GM12878 (cell line): ENCODE results near the gene IP6K3. TPM values are rescaled to one million over a fixed set of nuclear protein-coding genes. Genes with fewer than 3 reads are reported as not detected.

Experiments used
- ATAC-seq: fragments of 200-7000 bp; cut with Tn5 transposase; 3 replicates; pipeline ENCODE4 v1.9.1; 2020; ENCODE audit warnings: mild to moderate bottlenecking, moderate library complexity
- BruUV-seq: library from RNA; stranded (reverse); fragments of 400-500 nt; replicated peaks from 2 replicates; lab custom pipeline; 2021; lab: Mats Ljungman, UMichigan
- CTCF ChIA-PET: fragments of 300-600 bp; sonication (Branson Sonifier 250); formaldehyde crosslinking; extraction: SDS; loops from one replicate; lab custom pipeline; 2021; ENCODE audit warnings: inconsistent platforms; lab: Yijun Ruan, JAX
- POLR2A ChIA-PET: fragments of 350-600 bp; formaldehyde crosslinking; extraction: SDS; loops from one replicate; lab custom pipeline; 2021; ENCODE audit warnings: inconsistent platforms; lab: Charles Lee
- RAD21 ChIA-PET: fragments of 300-600 bp; sonication (Branson Sonifier 250); formaldehyde crosslinking; loops from one replicate; lab custom pipeline; 2023; ENCODE audit warnings: antibody characterized with exemption; ENCODE audit not compliant: unreplicated experiment; lab: Charles Lee
- SMC1A ChIA-PET: fragments of 300-600 bp; sonication (Branson Sonifier 250); formaldehyde crosslinking; loops from one replicate; lab custom pipeline; 2023; ENCODE audit not compliant: unreplicated experiment, uncharacterized antibody; lab: Charles Lee
- DNase-seq: peaks from one replicate; pipeline ENCODE4 v3.0.0-alpha.2; 2011; ENCODE audit warnings: low read depth, low spot score
- FAIRE-seq: peaks from 3 replicates; lab custom pipeline; 2011; peaks lifted over from hg19 to GRCh38; lab: Jason Lieb, UNC
- H2AFZ ChIP-seq: 2 replicates; pipeline ENCODE4 v1.6.0; 2011; ENCODE audit warnings: low read depth, low read length, control low read depth; ENCODE audit not compliant: control insufficient read depth
- H3K27ac ChIP-seq: 2 replicates; pipeline ENCODE4 v1.5.1; 2011; ENCODE audit warnings: control low read depth; ENCODE audit not compliant: control insufficient read depth, insufficient read depth
- H3K27me3 ChIP-seq, 2 experiments: replicated peaks in 1 of 2; 2 replicates each; pipeline versions ENCODE4 v1.6.0 to v1.6.1; 2011; ENCODE audit warnings: low read length in 1 of 2; ENCODE audit not compliant: control insufficient read depth in 2 of 2, insufficient read depth in 2 of 2
- H3K36me3 ChIP-seq, 2 experiments: 2 replicates each; pipeline ENCODE4 v1.5.1; 2011; ENCODE audit warnings: low read length in 1 of 2; ENCODE audit not compliant: control insufficient read depth in 2 of 2, insufficient read depth in 2 of 2
- H3K4me1 ChIP-seq: 2 replicates; pipeline ENCODE4 v1.6.1; 2011; ENCODE audit warnings: mild to moderate bottlenecking, low read length, moderate library complexity, mixed read lengths; ENCODE audit not compliant: control insufficient read depth, insufficient read depth
- H3K4me2 ChIP-seq: 2 replicates; pipeline ENCODE4 v1.6.0; 2011; ENCODE audit warnings: control low read depth; ENCODE audit not compliant: control insufficient read depth, insufficient read depth
- H3K4me3 ChIP-seq: fragments of 200-600 bp; sonication (generic); 2 replicates; pipeline ENCODE4 v1.5.1; 2016
- H3K79me2 ChIP-seq: 2 replicates; pipeline ENCODE4 v1.6.0; 2011; ENCODE audit warnings: low read length; ENCODE audit not compliant: control insufficient read depth, insufficient read depth
- H3K9ac ChIP-seq: 2 replicates; pipeline ENCODE4 v1.8.0; 2011; ENCODE audit warnings: low read length, control low read depth, mixed read lengths; ENCODE audit not compliant: control insufficient read depth, insufficient read depth
- H3K9me3 ChIP-seq: replicated peaks from 3 replicates; pipeline ENCODE4 v1.5.1; 2011; ENCODE audit warnings: mild to moderate bottlenecking, low read length; ENCODE audit not compliant: control insufficient read depth, insufficient read depth
- H4K20me1 ChIP-seq: 2 replicates; pipeline ENCODE4 v1.6.0; 2011; ENCODE audit not compliant: control insufficient read depth, insufficient read depth
- ATF3 ChIP-seq: IDR thresholded peaks from 2 replicates; pipeline ENCODE4 v1.6.1; 2011; ENCODE audit warnings: low read depth, mild to moderate bottlenecking, low read length, moderate library complexity, borderline replicate concordance; ENCODE audit errors: extremely low read depth
- CHD1 ChIP-seq: IDR thresholded peaks from 2 replicates; pipeline ENCODE4 v1.6.1; 2012; ENCODE audit warnings: low read depth, low read length, improper control_type of control experiment
- CREM ChIP-seq: IDR thresholded peaks from 2 replicates; pipeline ENCODE4 v1.6.1; 2014; ENCODE audit warnings: antibody characterized with exemption, low read depth
- EP300 ChIP-seq, 2 experiments: fragments of 150-350 bp in 1 of 2; IDR thresholded peaks; 2 replicates each; pipeline ENCODE4 v1.6.1; 2011 to 2012; ENCODE audit warnings: low read depth in 2 of 2, low read length in 2 of 2, borderline replicate concordance in 1 of 2, improper control_type of control experiment in 1 of 2, inconsistent platforms in 1 of 2; ENCODE audit not compliant: control insufficient read depth in 1 of 2
- HDGF ChIP-seq: fragments of 450-650 bp; IDR thresholded peaks from 2 replicates; pipeline ENCODE4 v1.6.1; 2016; ENCODE audit warnings: antibody characterized with exemption
- KLF5 ChIP-seq: fragments of 450-650 bp; IDR thresholded peaks from 2 replicates; pipeline ENCODE4 v1.6.1; 2014; ENCODE audit warnings: mild to moderate bottlenecking; ENCODE audit not compliant: partially characterized antibody
- NR2C2 ChIP-seq: IDR thresholded peaks from 2 replicates; pipeline ENCODE4 v1.6.1; 2011; ENCODE audit warnings: borderline replicate concordance, low read depth; ENCODE audit not compliant: control insufficient read depth, insufficient read length
- SIX5 ChIP-seq: IDR thresholded peaks from 2 replicates; pipeline ENCODE4 v1.6.1; 2011; ENCODE audit warnings: mild to moderate bottlenecking, low read depth, low read length, moderate library complexity; ENCODE audit not compliant: severe bottlenecking
- SUZ12 ChIP-seq: fragments of 200-600 bp; sonication (generic); IDR thresholded peaks from one replicate; pipeline ENCODE4 v1.6.1; 2018; ENCODE audit warnings: antibody characterized with exemption, mild to moderate bottlenecking; ENCODE audit not compliant: unreplicated experiment
- TARDBP ChIP-seq: IDR thresholded peaks from 2 replicates; pipeline ENCODE4 v1.6.1; 2016; ENCODE audit warnings: borderline replicate concordance
- WGBS: methylation state at CpG from one replicate; pipeline ENCODE4 v1.1.6; 2016; ENCODE audit warnings: low lambda C conversion rate; ENCODE audit not compliant: insufficient replicate concordance, insufficient coverage; ENCODE audit errors: missing lambda C conversion rate; 5-methylcytosine and 5-hydroxymethylcytosine counted together
- in situ Hi-C: fragments of 300-500 bp; cut with MboI; formaldehyde crosslinking; loops from 9 replicates; pipeline ENCODE4 v1.14.3; 2018; ENCODE audit warnings: mixed read lengths
- intact Hi-C: fragments of 100-400 bp; cut with micrococcal nuclease; formaldehyde crosslinking; loops from one replicate; pipeline ENCODE4 v1.14.2; 2022; ENCODE audit not compliant: unreplicated experiment
- polyA plus RNA-seq, 11 experiments: library from polyadenylated mRNA; depleted of rRNA in 4 of 11; unstranded in 6 of 11; stranded (reverse) in 5 of 11; fragments of >200 nt; fragmentation: Nextera tagmentation in 4 of 11; fragmentation: Illumina TruSeq in 1 of 11; extraction: Ambion mirVana in 4 of 11; extraction: Trizol in 1 of 11; gene quantifications; 1 replicate in 1 of 11; 2 replicates in 10 of 11; pipeline versions ENCODE4 v1.2.1 to v1.2.3, GENCODE V29; 2011 to 2016; ENCODE audit warnings: inconsistent platforms in 2 of 11, missing spikeins in 2 of 11, low read depth in 1 of 11
- total RNA-seq, 4 experiments: library from RNA; depleted of rRNA in 3 of 4; stranded (reverse); fragments of >200 nt in 3 of 4; fragmentation: Illumina TruSeq in 1 of 4; extraction: Trizol in 1 of 4; gene quantifications; 2 replicates each; pipeline versions ENCODE4 v1.2.1 to v1.2.3, GENCODE V29; 2013 to 2021
- TF ChIP-seq, protein P1 (sequence below): fragments of 450-650 bp; IDR thresholded peaks from 2 replicates; pipeline ENCODE4 v1.6.1; 2016; ENCODE audit warnings: mild to moderate bottlenecking
- TF ChIP-seq, protein P2 (sequence below): fragments of 450-650 bp; IDR thresholded peaks from 2 replicates; pipeline ENCODE4 v1.6.1; 2017; ENCODE audit warnings: mild to moderate bottlenecking, low read depth, inconsistent platforms; ENCODE audit not compliant: poor library complexity, severe bottlenecking

The IP6K3 gene
- total and polyA plus RNA-seq, 10 of the 15 experiments (the other 5 are each of a cell fraction or from before 2014, with no cell fraction given) = 0.02 to 0.15 (median 0.09) TPM; not detected in 7

DNA sequence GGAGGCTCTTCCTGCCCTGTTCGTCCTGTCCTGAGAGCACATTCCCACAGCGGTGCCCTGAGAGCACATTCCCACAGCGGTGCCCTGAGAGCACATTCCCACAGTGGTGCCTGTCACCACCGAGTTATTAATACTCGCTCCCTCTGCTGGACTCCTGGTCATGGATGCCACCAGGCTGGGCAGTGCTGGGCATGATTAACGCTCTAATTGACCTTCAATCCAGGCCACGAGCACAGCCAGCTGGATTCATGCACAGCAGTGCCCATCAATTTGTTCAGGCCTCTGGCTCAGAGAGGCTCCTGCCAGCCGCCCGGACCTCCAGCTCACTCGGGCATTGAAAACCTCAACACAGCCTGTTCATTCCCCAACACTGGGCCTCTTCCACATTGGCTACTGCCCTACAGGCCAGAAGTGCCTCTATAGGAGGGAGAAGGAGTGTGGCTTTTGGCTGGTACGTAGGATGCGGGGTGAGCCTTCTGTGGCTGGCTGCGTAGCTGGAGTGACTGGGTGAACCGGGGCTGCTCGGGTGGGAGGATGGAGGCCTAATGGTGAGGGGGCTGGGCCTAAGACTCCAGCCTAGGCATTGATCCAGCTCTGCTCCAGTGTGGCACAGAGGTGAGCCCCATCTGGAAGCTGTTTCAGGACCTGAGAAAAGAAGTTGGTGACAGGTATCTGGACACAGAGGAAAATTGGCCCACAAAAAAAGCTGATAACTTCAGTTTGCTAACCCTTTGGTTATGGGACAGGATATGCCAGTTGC, 9.3 kb downstream of the IP6K3 start:
- no peaks in the 10 kb centered on the region for H3K9me3 ChIP-seq
- no peak overlapping the region for H3K9ac ChIP-seq
- in situ Hi-C loops = no loop called here
- no peaks in the 10 kb centered on the region for H3K36me3 ChIP-seq
- ChIA-PET SMC1A (no interaction called here), RAD21 (no interaction called here), POLR2A (interaction anchor here (0.6 kb wide), 1 partner anchor 258 kb away, joined by 3 read pairs; no protein-coding TSS in a partner anchor), CTCF (no interaction called here)
- intact Hi-C loops = no loop called here
- no peaks in the 10 kb centered on the region; a peak in 1 of 4 replicates for H3K27me3 ChIP-seq
- no peak for FAIRE-seq
- H3K27ac ChIP-seq = no peak overlapping the region
- no peak overlapping the region for H2AFZ ChIP-seq
- H3K79me2 ChIP-seq = no peaks in the 10 kb centered on the region
- no peaks in the 10 kb centered on the region for H3K4me1 ChIP-seq
- 60% methylated on average over 15 of the region's 15 CpGs for WGBS
- no peak for DNase-seq
- ATAC-seq = no peak
- H3K4me3 ChIP-seq = no peak overlapping the region
- BruUV-seq = no TSS peak
- H4K20me1 ChIP-seq = no peaks in the 10 kb centered on the region
- no peak for TF ChIP-seq NR2C2
- no peak for TF ChIP-seq HDGF
- H3K4me2 ChIP-seq = no peak overlapping the region

- no peak overlapping the region for H3K27ac ChIP-seq
- no peak overlapping the region for H2AFZ ChIP-seq
- DNase-seq = no peak
- no peaks in the 10 kb centered on the region for H3K4me1 ChIP-seq
- no peaks in the 10 kb centered on the region; the same call in 1 of the 2 replicates for H4K20me1 ChIP-seq
- no peak overlapping the region for H3K4me2 ChIP-seq
- intact Hi-C loops (no loop called here), in situ Hi-C loops (no loop called here)
- H3K79me2 ChIP-seq = no peaks in the 10 kb centered on the region
- no TSS peak for BruUV-seq
- ATAC-seq = no peak
- 55% methylated on average over 18 of the region's 18 CpGs for WGBS
- H3K9me3 ChIP-seq = no peaks in the 10 kb centered on the region
- no peak overlapping the region for H3K4me3 ChIP-seq
- H3K9ac ChIP-seq = no peak overlapping the region
- ChIA-PET CTCF (interaction anchor here (0.5 to 0.6 kb wide), 2 partner anchors 8 to 456 kb away, joined by 3 read pairs; no protein-coding TSS in a partner anchor), SMC1A (no interaction called here), POLR2A (no interaction called here), RAD21 (no interaction called here)
- no peaks in the 10 kb centered on the region; a peak in 1 of 4 replicates for H3K27me3 ChIP-seq
- no peak for FAIRE-seq
- no peaks in the 10 kb centered on the region for H3K36me3 ChIP-seq
- TF ChIP-seq CREM (no peak), ATF3 (no peak), CHD1 (no peak), SUZ12 (no peak), NR2C2 (no peak), KLF5 (no peak), EP300 (IDR thresholded peaks at IDR 0.05; ENCODE audit: borderline replicate concordance in 1 of 2, control insufficient read depth in 1 of 2, low read depth in 2 of 2, low read length in 2 of 2) (no peak), SIX5 (no peak), TARDBP (no peak)
- TF ChIP-seq, protein P1, sequence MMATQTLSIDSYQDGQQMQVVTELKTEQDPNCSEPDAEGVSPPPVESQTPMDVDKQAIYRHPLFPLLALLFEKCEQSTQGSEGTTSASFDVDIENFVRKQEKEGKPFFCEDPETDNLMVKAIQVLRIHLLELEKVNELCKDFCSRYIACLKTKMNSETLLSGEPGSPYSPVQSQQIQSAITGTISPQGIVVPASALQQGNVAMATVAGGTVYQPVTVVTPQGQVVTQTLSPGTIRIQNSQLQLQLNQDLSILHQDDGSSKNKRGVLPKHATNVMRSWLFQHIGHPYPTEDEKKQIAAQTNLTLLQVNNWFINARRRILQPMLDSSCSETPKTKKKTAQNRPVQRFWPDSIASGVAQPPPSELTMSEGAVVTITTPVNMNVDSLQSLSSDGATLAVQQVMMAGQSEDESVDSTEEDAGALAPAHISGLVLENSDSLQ = no peak
- TF ChIP-seq, protein P2, sequence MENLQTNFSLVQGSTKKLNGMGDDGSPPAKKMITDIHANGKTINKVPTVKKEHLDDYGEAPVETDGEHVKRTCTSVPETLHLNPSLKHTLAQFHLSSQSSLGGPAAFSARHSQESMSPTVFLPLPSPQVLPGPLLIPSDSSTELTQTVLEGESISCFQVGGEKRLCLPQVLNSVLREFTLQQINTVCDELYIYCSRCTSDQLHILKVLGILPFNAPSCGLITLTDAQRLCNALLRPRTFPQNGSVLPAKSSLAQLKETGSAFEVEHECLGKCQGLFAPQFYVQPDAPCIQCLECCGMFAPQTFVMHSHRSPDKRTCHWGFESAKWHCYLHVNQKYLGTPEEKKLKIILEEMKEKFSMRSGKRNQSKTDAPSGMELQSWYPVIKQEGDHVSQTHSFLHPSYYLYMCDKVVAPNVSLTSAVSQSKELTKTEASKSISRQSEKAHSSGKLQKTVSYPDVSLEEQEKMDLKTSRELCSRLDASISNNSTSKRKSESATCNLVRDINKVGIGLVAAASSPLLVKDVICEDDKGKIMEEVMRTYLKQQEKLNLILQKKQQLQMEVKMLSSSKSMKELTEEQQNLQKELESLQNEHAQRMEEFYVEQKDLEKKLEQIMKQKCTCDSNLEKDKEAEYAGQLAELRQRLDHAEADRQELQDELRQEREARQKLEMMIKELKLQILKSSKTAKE = no peak
Measured at GRCh38 chr6:33735216-33735615, 11.5 kb downstream of the IP6K3 start.
